ENCODE data around the gene MYO7A. TPM values are rescaled to one million over a fixed set of nuclear protein-coding genes. Genes with fewer than 3 reads are reported as not detected.

Gene MYO7A
- total RNA-seq, 1 experiment from 2014 or later, result 3.5 TPM

- no peak for DNase-seq
- Histone ChIP-seq H4K20me1 (ENCODE audit: insufficient read depth) (no peaks in the 10 kb centered on the region), H3K4me3 (no peak overlapping the region), H3K9me2 (ENCODE audit: insufficient read depth) (no peaks in the 10 kb centered on the region), H2AFZ (no peak overlapping the region), H3K4me2 (no peak overlapping the region), H3K4me1 (replicated peaks; ENCODE audit: insufficient read depth) (peaks cover 44% of the 10 kb centered on the region), H3K27ac (no peak overlapping the region), H3K79me2 (ENCODE audit: low read depth) (no peaks in the 10 kb centered on the region), H3K9me3 (ENCODE audit: insufficient read depth, low read depth) (no peaks in the 10 kb centered on the region), H3K36me3 (ENCODE audit: low read depth) (no peaks in the 10 kb centered on the region), H3K27me3 (ENCODE audit: insufficient read depth, low read depth) (no peaks in the 10 kb centered on the region), H3F3A (ENCODE audit: insufficient read depth, low read depth) (peaks cover 12% of the 10 kb centered on the region; the same call in 1 of the 2 replicates)
- ChIA-PET CTCF (interaction anchor here (0.7 kb wide), 1 partner anchor 169 kb away, joined by 3 read pairs; no protein-coding TSS in a partner anchor), POLR2A (ENCODE audit: unreplicated experiment) (interaction anchor here (0.7 kb wide), 1 partner anchor 347 kb away, joined by 3 read pairs; no protein-coding TSS in a partner anchor)
- BruUV-seq (replicated peaks), result no TSS peak
- intact Hi-C loops (cut with micrococcal nuclease; ENCODE audit: unreplicated experiment), result no loop called here
- TF ChIP-seq CTCF (conservative IDR thresholded peaks at IDR 0.05) (no peak), EZH2 (IDR thresholded peaks at IDR 0.05; ENCODE audit: low read depth) (no peak)
Measured at GRCh38 chr11:77086521-77087472, 41.2 kb upstream of the MYO7A start.

- H3F3A ChIP-seq (ENCODE audit: insufficient read depth, low read depth), result peaks cover 12% of the 10 kb centered on the region; the same call in 1 of the 2 replicates
- H4K20me1 ChIP-seq (ENCODE audit: insufficient read depth), result no peaks in the 10 kb centered on the region
- H3K27ac ChIP-seq, result no peak overlapping the region
- POLR2A ChIA-PET (ENCODE audit: unreplicated experiment), result no interaction called here
- no peaks in the 10 kb centered on the region for H3K27me3 ChIP-seq (ENCODE audit: insufficient read depth, low read depth)
- intact Hi-C loops (cut with micrococcal nuclease; ENCODE audit: unreplicated experiment), result loop anchor here (1.0 kb wide), 2 partner anchors 13 to 21 kb away; partner anchors contain the start of gene CAPN5
- H3K4me2 ChIP-seq, result no peak overlapping the region
- H3K79me2 ChIP-seq (ENCODE audit: low read depth), result no peaks in the 10 kb centered on the region
- TF ChIP-seq CTCF (conservative IDR thresholded peaks at IDR 0.05) (no peak), EZH2 (IDR thresholded peaks at IDR 0.05; ENCODE audit: low read depth) (no peak)
- no peak overlapping the region for H2AFZ ChIP-seq
- H3K4me3 ChIP-seq, result no peak overlapping the region
- no peaks in the 10 kb centered on the region for H3K9me3 ChIP-seq (ENCODE audit: insufficient read depth, low read depth)
- H3K4me1 ChIP-seq (replicated peaks; ENCODE audit: insufficient read depth), result peaks cover 44% of the 10 kb centered on the region
- DNase-seq, result no peak
- BruUV-seq (replicated peaks), result no TSS peak
- H3K36me3 ChIP-seq (ENCODE audit: low read depth), result no peaks in the 10 kb centered on the region
- CTCF ChIA-PET, result no interaction called here
- H3K9me2 ChIP-seq (ENCODE audit: insufficient read depth), result no peaks in the 10 kb centered on the region
Measured at GRCh38 chr11:77087723-77088225, 40.3 kb upstream of the MYO7A start.

DNA sequence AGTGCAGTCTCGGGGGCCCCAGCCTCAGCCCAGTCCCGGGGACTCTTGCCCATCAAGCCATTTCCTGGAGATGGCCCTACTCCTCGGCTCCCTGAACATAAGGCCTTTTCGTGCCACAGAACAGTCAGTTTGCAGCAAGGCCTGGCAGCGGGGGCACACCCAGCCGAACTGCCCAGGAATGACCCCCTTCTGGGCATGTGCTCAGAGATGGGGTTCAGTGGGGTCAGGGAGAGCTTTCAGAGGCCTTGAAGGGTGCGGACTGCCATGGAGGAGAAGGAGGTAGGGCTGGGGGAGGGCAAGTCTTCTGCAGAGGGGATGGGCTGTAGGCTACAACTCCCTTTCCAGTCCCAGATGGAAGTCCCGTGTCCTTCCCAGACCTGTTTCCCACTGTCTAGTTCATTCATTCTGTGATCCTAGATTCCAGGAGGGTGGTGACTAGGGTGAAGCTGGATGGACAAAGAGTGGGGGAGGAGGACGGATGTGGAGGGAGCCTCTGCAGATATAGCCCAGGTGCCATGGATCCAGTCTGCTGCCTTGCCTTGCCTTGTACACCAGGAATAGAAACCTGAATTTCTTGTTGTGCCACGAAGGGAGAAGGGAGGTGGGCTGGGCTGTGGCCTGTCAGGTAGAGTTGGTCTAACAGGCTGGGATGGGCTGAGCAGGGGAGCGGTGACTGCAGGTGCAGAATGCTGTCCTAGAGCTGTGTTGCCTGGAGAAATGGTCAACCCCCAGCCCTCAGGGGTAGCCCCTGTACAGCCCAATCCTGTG, 39.6 kb upstream of the MYO7A start:
- Histone ChIP-seq H3K79me2 (ENCODE audit: low read depth) (no peaks in the 10 kb centered on the region), H3K36me3 (ENCODE audit: low read depth) (no peaks in the 10 kb centered on the region), H3K27me3 (ENCODE audit: insufficient read depth, low read depth) (no peaks in the 10 kb centered on the region), H3K4me3 (no peak overlapping the region), H3K4me2 (peak overlapping the region; percentile 64), H3F3A (ENCODE audit: insufficient read depth, low read depth) (peaks cover 12% of the 10 kb centered on the region; the same call in 1 of the 2 replicates), H3K9me2 (ENCODE audit: insufficient read depth) (no peaks in the 10 kb centered on the region), H3K9me3 (ENCODE audit: insufficient read depth, low read depth) (no peaks in the 10 kb centered on the region), H3K27ac (no peak overlapping the region), H2AFZ (no peak overlapping the region), H4K20me1 (ENCODE audit: insufficient read depth) (no peaks in the 10 kb centered on the region), H3K4me1 (replicated peaks; ENCODE audit: insufficient read depth) (peaks cover 44% of the 10 kb centered on the region)
- POLR2A ChIA-PET (ENCODE audit: unreplicated experiment), result interaction anchor here (0.5 kb wide), 1 partner anchor 25 kb away, joined by 5 read pairs; no protein-coding TSS in a partner anchor
- DNase-seq, result peak; percentile 85 to 92
- no TSS peak for BruUV-seq (replicated peaks)
- intact Hi-C loops (cut with micrococcal nuclease; ENCODE audit: unreplicated experiment), result loop anchor here (1.0 kb wide), 2 partner anchors 14 to 22 kb away; partner anchors contain the start of gene CAPN5
- no peak for TF ChIP-seq EZH2 (IDR thresholded peaks at IDR 0.05; ENCODE audit: low read depth)
- no peak for TF ChIP-seq CTCF (conservative IDR thresholded peaks at IDR 0.05)
- CTCF ChIA-PET, result interaction anchor here (0.5 to 1.2 kb wide), 4 partner anchors 15 to 236 kb away, joined by 3 to 10 read pairs (median 4); no protein-coding TSS in a partner anchor
